K562 (cell line): ENCODE measurements around the gene KLF13. TPM values are rescaled to one million over a fixed set of nuclear protein-coding genes. Genes with fewer than 3 reads are reported as not detected.

Source experiments
- ATAC-seq: fragments of 200-7000 bp; cut with Tn5 transposase; 3 replicates; pipeline ENCODE4 v1.9.1; 2020; ENCODE audit warnings: moderate library complexity
- BruUV-seq: library from RNA; stranded (reverse); fragments of 400-500 nt; replicated peaks from 2 replicates; lab custom pipeline; 2021; lab: Mats Ljungman, UMichigan
- CTCF ChIA-PET: fragments of 300-600 bp; formaldehyde crosslinking; extraction: SDS; loops from one replicate; lab custom pipeline; 2021; ENCODE audit warnings: low intra/inter-chr PET ratio; lab: Yijun Ruan, JAX
- POLR2A ChIA-PET: fragments of 300-600, 350-650 bp; sonication (Branson Sonifier 250); formaldehyde crosslinking; extraction: SDS; loops from one replicate; lab custom pipeline; 2021; ENCODE audit warnings: antibody characterized with exemption, inconsistent platforms; lab: Yijun Ruan, JAX
- DNase-seq, 4 experiments: peaks; one replicate each; pipeline versions ENCODE4 v3.0.0 to v3.0.0-alpha.2; 2011 to 2018; ENCODE audit warnings: low spot score in 3 of 4, mixed read lengths in 3 of 4; ENCODE audit errors: extremely low read depth in 1 of 4
- FAIRE-seq: peaks from 2 replicates; lab custom pipeline; 2011; peaks lifted over from hg19 to GRCh38; lab: Jason Lieb, UNC
- H2AFZ ChIP-seq: 2 replicates; pipeline ENCODE4 v1.6.0; 2011; ENCODE audit warnings: low read depth, low read length, control low read depth, inconsistent platforms
- H3K27ac ChIP-seq: fragments of 200-600 bp; 3 replicates; pipeline ENCODE4 v1.8.0; 2011; ENCODE audit warnings: low read depth, mild to moderate bottlenecking, control low read depth, inconsistent platforms, low read length, moderate library complexity, mixed read lengths; ENCODE audit errors: extremely low read depth
- H3K27me3 ChIP-seq, 2 experiments: fragments of 300-600 bp in 1 of 2; 2 replicates in 1 of 2; 3 replicates in 1 of 2; pipeline versions ENCODE4 v1.6.0 to v1.8.0; 2011; ENCODE audit warnings: inconsistent platforms in 2 of 2, low read length in 2 of 2, mild to moderate bottlenecking in 1 of 2, mixed read lengths in 1 of 2, moderate library complexity in 1 of 2; ENCODE audit not compliant: control insufficient read depth in 2 of 2, insufficient read depth in 2 of 2
- H3K36me3 ChIP-seq: fragments of 300-600 bp; 3 replicates; pipeline ENCODE4 v1.8.0; 2011; ENCODE audit warnings: mild to moderate bottlenecking, low read length, inconsistent platforms; ENCODE audit not compliant: control insufficient read depth, insufficient read depth
- H3K4me1 ChIP-seq, 2 experiments: fragments of 200-600 bp in 1 of 2; replicated peaks in 1 of 2; 2 replicates in 1 of 2; 3 replicates in 1 of 2; pipeline versions ENCODE4 v1.5.1 to v1.8.0; 2011; ENCODE audit warnings: inconsistent platforms in 2 of 2, low read length in 2 of 2, mild to moderate bottlenecking in 1 of 2, mixed read lengths in 1 of 2, moderate library complexity in 1 of 2; ENCODE audit not compliant: control insufficient read depth in 2 of 2, insufficient read depth in 2 of 2
- H3K4me2 ChIP-seq: 2 replicates; pipeline ENCODE4 v1.6.1; 2011; ENCODE audit warnings: low read length, control low read depth, inconsistent platforms, mixed read lengths; ENCODE audit not compliant: insufficient read depth
- H3K4me3 ChIP-seq: fragments of 200-600 bp; sonication (generic), shearing (Covaris generic); 2 replicates; pipeline ENCODE4 v1.5.1; 2016; ENCODE audit warnings: control low read depth, inconsistent platforms
- H3K79me2 ChIP-seq: fragments of 200-600 bp; 3 replicates; pipeline ENCODE4 v1.8.0; 2011; ENCODE audit warnings: low read length, inconsistent platforms; ENCODE audit not compliant: control insufficient read depth, insufficient read depth
- H3K9ac ChIP-seq, 2 experiments: 2 replicates each; pipeline versions ENCODE4 v1.6.0 to v1.6.1; 2011; ENCODE audit warnings: low read depth in 2 of 2, low read length in 2 of 2, control low read depth in 1 of 2, inconsistent platforms in 1 of 2, mild to moderate bottlenecking in 1 of 2, mixed read lengths in 1 of 2; ENCODE audit not compliant: insufficient read depth in 1 of 2
- H3K9me1 ChIP-seq: one replicate; pipeline ENCODE4 v1.6.0; 2011; ENCODE audit warnings: inconsistent platforms, mild to moderate bottlenecking, low read length, moderate library complexity; ENCODE audit not compliant: control insufficient read depth, insufficient read depth
- H3K9me3 ChIP-seq: replicated peaks from 2 replicates; pipeline ENCODE4 v1.5.1; 2011; ENCODE audit warnings: low read depth, low read length, inconsistent platforms; ENCODE audit not compliant: control insufficient read depth, insufficient read depth
- H4K20me1 ChIP-seq: replicated peaks from 2 replicates; pipeline ENCODE4 v1.6.1; 2011; ENCODE audit warnings: low read length, inconsistent platforms, mixed read lengths; ENCODE audit not compliant: control insufficient read depth, insufficient read depth
- MAFK ChIP-seq: IDR thresholded peaks from 2 replicates; pipeline ENCODE4 v1.6.1; 2011; ENCODE audit warnings: low read length, improper control_type of control experiment
- NCOA2 ChIP-seq, 2 experiments: fragments of 450-650 bp; IDR thresholded peaks; 2 replicates each; pipeline ENCODE4 v1.6.1; 2018; ENCODE audit warnings: mild to moderate bottlenecking in 2 of 2, moderate library complexity in 1 of 2; ENCODE audit not compliant: partially characterized antibody in 2 of 2
- SRSF9 ChIP-seq: fragments of 200-400 bp; formaldehyde crosslinking; IDR thresholded peaks from 2 replicates; pipeline ENCODE4 v1.6.1; 2017; ENCODE audit warnings: low read depth, low read length, borderline replicate concordance
- STAG1 ChIP-seq: sonication (generic); formaldehyde crosslinking; IDR thresholded peaks from 2 replicates; pipeline ENCODE4 v1.5.0; 2020; ENCODE audit warnings: missing genetic modification reagents, borderline replicate concordance
- TRIM28 ChIP-seq: fragments of 450-650 bp; IDR thresholded peaks from 2 replicates; pipeline ENCODE4 v1.6.1; 2017
- ZEB2 ChIP-seq: fragments of 450-650 bp; IDR thresholded peaks from 2 replicates; pipeline ENCODE4 v1.6.1; 2016
- ZNF449 ChIP-seq: fragments of 250-450 bp; sonication (Bioruptor Pico); IDR thresholded peaks from 2 replicates; pipeline ENCODE4 v1.8.0; 2022; ENCODE audit warnings: moderate library complexity, mild to moderate bottlenecking, inconsistent platforms
- ZNF589 ChIP-seq: fragments of 200-800 bp; sonication (Bioruptor generic); IDR thresholded peaks from 2 replicates; pipeline ENCODE4 v1.6.1; 2016; ENCODE audit warnings: low read depth, missing genetic modification characterization, missing compliant biosample characterization
- ZNF77 ChIP-seq: fragments of 250-450 bp; sonication (Bioruptor Pico); IDR thresholded peaks from 2 replicates; pipeline ENCODE4 v1.5.0; 2020
- WGBS: fragments of 100-300 bp; shearing (Covaris generic); methylation state at CpG from one replicate; pipeline ENCODE4 v1.1.6; 2016; ENCODE audit warnings: low coverage, mixed read lengths; ENCODE audit not compliant: insufficient coverage; ENCODE audit errors: missing lambda C conversion rate; 5-methylcytosine and 5-hydroxymethylcytosine counted together
- in situ Hi-C: fragments of 300-500 bp; cut with MboI; formaldehyde crosslinking; loops from 4 replicates; pipeline ENCODE4 v1.15.0; 2018; ENCODE audit warnings: inconsistent platforms, mixed read lengths
- intact Hi-C: fragments of 100-400 bp; cut with micrococcal nuclease; formaldehyde crosslinking; loops from 2 replicates; pipeline ENCODE4 v1.14.2; 2022
- polyA plus RNA-seq, 8 experiments: library from polyadenylated mRNA; depleted of rRNA in 4 of 8; stranded (reverse) in 5 of 8; unstranded in 3 of 8; fragments of >200 nt; fragmentation: Nextera tagmentation in 2 of 8; fragmentation: Illumina TruSeq in 1 of 8; extraction: Ambion mirVana in 2 of 8; extraction: Trizol in 1 of 8; gene quantifications; 2 replicates each; pipeline versions ENCODE4 v1.2.1 to v1.2.3, GENCODE V29; 2011 to 2014; ENCODE audit warnings: inconsistent platforms in 1 of 8, missing spikeins in 1 of 8
- total RNA-seq, 7 experiments: library from RNA; depleted of rRNA in 6 of 7; stranded (reverse); fragments of >200 nt in 6 of 7; fragmentation: Illumina TruSeq in 2 of 7; extraction: Trizol in 2 of 7; gene quantifications; 2 replicates each; pipeline versions ENCODE4 v1.2.1 to v1.2.3, GENCODE V29; 2011 to 2021; ENCODE audit warnings: low replicate concordance in 1 of 7
- TF ChIP-seq, protein P1 (sequence below): fragments of 450-650 bp; IDR thresholded peaks from 2 replicates; pipeline ENCODE4 v1.6.1; 2016; ENCODE audit warnings: low read depth, mild to moderate bottlenecking, moderate library complexity
- TF ChIP-seq, protein P2 (sequence below): sonication (generic); IDR thresholded peaks from 2 replicates; pipeline ENCODE4 v1.6.1; 2016

Gene KLF13
- total and polyA plus RNA-seq, 9 of the 15 experiments (the other 6 are each of a cell fraction or from before 2014, with no cell fraction given), result 1.8 to 10.5 (median 4.8) TPM

DNA sequence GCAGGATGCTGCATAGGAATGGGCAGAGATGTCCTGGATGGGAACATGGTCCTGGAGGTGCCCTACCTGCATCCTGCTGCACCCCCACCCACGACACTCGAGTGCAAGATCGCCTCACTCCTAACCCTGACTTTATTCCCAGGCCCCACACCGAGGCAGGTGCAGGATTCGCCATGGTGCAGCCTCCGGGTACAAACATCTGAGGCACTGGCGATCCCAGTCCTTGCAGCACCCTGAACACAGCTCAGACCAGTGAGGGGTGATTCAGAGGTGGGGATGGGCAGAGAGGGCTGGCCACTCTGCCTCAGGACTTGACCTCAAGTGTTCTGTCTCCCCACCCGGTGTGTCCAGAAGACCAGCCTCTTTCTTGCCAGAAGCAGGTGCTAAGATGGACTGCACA is 49.1 kb downstream of the KLF13 start:
- Histone ChIP-seq H3K36me3 (no peaks in the 10 kb centered on the region), H2AFZ (no peak overlapping the region), H3K4me3 (no peak overlapping the region), H3K27ac (no peak overlapping the region), H3K9me3 (no peaks in the 10 kb centered on the region), H3K79me2 (no peaks in the 10 kb centered on the region), H3K4me2 (no peak overlapping the region), H3K27me3 (no peaks in the 10 kb centered on the region; a peak in 1 of 5 replicates), H3K9me1 (no peaks in the 10 kb centered on the region), H4K20me1 (no peaks in the 10 kb centered on the region; the same call in 1 of the 2 replicates), H3K4me1 (peaks cover 0 to 12% of the 10 kb centered on the region in 2 experiments; a peak in 2 of 5 replicates), H3K9ac (no peak overlapping the region)
- ChIA-PET POLR2A (no interaction called here), CTCF (no interaction called here)
- ATAC-seq (no peak), DNase-seq (no peak), FAIRE-seq (no peak)
- no TSS peak for BruUV-seq
- TF ChIP-seq STAG1 (CRISPR knock-in tag) (no peak), ZNF449 (CRISPR knock-in tag) (no peak), ZEB2 (no peak), SRSF9 (no peak), ZNF77 (no peak), ZNF589 (CRISPR knock-in tag) (no peak), NCOA2 (IDR thresholded peaks at IDR 0.05; ENCODE audit: partially characterized antibody in 2 of 2) (no peak), MAFK (no peak), TRIM28 (no peak)
- TF ChIP-seq, protein P1, sequence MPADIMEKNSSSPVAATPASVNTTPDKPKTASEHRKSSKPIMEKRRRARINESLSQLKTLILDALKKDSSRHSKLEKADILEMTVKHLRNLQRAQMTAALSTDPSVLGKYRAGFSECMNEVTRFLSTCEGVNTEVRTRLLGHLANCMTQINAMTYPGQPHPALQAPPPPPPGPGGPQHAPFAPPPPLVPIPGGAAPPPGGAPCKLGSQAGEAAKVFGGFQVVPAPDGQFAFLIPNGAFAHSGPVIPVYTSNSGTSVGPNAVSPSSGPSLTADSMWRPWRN, result no peak
- TF ChIP-seq, protein P2, sequence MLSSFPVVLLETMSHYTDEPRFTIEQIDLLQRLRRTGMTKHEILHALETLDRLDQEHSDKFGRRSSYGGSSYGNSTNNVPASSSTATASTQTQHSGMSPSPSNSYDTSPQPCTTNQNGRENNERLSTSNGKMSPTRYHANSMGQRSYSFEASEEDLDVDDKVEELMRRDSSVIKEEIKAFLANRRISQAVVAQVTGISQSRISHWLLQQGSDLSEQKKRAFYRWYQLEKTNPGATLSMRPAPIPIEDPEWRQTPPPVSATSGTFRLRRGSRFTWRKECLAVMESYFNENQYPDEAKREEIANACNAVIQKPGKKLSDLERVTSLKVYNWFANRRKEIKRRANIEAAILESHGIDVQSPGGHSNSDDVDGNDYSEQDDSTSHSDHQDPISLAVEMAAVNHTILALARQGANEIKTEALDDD, result no peak
- intact Hi-C loops, result no loop called here
- WGBS, result 31% methylated on average over 7 of the region's 8 CpGs
- in situ Hi-C loops, result no loop called here
